ENCODE data around the gene BSG.

BSG gene

GRCh38 chr19:577439-578392, 5.3 kb downstream of the BSG start:
- no peak for DNase-seq (ENCODE audit: low read depth, low spot score)
- CTCF ChIA-PET: interaction anchor here (5.9 kb wide), 1 partner anchor 8 kb away, joined by 66 read pairs; no protein-coding TSS in a partner anchor
- no peak for TF ChIP-seq CTCF (IDR thresholded peaks at IDR 0.05; ENCODE audit: insufficient read depth, low read length, missing control alignments)
- POLR2A ChIA-PET: interaction anchor here (0.6 to 1.0 kb wide), 2 partner anchors 10 to 35 kb away, joined by 3 read pairs; no protein-coding TSS in a partner anchor
- no peak overlapping the region for H3K4me3 ChIP-seq (ENCODE audit: low read depth, low read length)

- no peak overlapping the region for H3K4me3 ChIP-seq (ENCODE audit: low read depth, low read length)
- ChIA-PET CTCF (interaction anchor here (5.9 kb wide), 1 partner anchor 6 kb away, joined by 66 read pairs; no protein-coding TSS in a partner anchor), POLR2A (no interaction called here)
- TF ChIP-seq CTCF (IDR thresholded peaks at IDR 0.05; ENCODE audit: insufficient read depth, low read length, missing control alignments): no peak
- no peak for DNase-seq (ENCODE audit: low read depth, low spot score)
Measured at GRCh38 chr19:579111-579841, 6.9 kb downstream of the BSG start.

- H3K4me3 ChIP-seq (ENCODE audit: low read depth, low read length): no peak overlapping the region
- no peak for DNase-seq (ENCODE audit: low read depth, low spot score)
- CTCF ChIA-PET: no interaction called here
- no peak for TF ChIP-seq CTCF (IDR thresholded peaks at IDR 0.05; ENCODE audit: insufficient read depth, low read length, missing control alignments)
- POLR2A ChIA-PET: no interaction called here
Measured at GRCh38 chr19:579842-580155, 7.4 kb downstream of the BSG start.

- H3K4me3 ChIP-seq (ENCODE audit: low read depth, low read length): no peak overlapping the region
- no peak for TF ChIP-seq CTCF (IDR thresholded peaks at IDR 0.05; ENCODE audit: insufficient read depth, low read length, missing control alignments)
- ChIA-PET CTCF (no interaction called here), POLR2A (no interaction called here)
- DNase-seq (ENCODE audit: low read depth, low spot score): no peak
Measured at GRCh38 chr19:580274-580835, 8.0 kb downstream of the BSG start.

DNA sequence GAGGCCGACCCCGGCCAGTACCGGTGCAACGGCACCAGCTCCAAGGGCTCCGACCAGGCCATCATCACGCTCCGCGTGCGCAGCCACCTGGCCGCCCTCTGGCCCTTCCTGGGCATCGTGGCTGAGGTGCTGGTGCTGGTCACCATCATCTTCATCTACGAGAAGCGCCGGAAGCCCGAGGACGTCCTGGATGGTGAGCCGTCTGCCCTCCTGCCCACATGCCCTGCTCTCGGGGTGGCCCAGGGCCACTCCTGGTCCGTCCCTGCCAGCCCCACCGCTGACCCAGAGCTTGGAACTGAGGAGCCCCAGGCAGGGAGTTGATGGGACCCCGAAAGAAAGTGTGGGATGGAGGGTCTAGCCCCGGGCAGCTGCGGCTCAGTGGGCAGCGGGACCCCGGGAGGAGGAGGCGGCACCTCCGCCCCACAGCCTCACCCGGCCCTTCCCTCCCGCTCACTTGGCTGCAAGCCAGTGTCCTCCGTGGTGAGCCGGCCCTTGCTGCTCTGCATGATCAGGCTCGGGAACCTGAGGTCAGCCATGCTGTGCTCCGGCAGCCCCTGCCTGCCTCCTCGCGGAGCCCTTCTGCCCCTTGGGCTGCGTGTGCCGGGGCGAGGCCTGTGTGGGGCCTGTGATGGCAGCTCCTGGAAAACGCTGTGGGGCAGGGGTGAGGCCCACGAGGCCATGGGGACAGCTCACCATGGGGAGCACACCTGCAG, 9.2 kb downstream of the BSG start:
- no peak overlapping the region for H3K4me3 ChIP-seq (ENCODE audit: low read depth, low read length)
- no peak for TF ChIP-seq CTCF (IDR thresholded peaks at IDR 0.05; ENCODE audit: insufficient read depth, low read length, missing control alignments)
- no peak for DNase-seq (ENCODE audit: low read depth, low spot score)
- ChIA-PET CTCF (no interaction called here), POLR2A (no interaction called here)
